ENCODE measurements around the gene MPZL1. TPM values are rescaled to one million over a fixed set of nuclear protein-coding genes. Genes with fewer than 3 reads are reported as not detected.

MPZL1 gene
- total RNA-seq, 4 donors from 2014 or later = 37.1 to 52.3 (median 39.9) TPM

- H3K4me1 ChIP-seq = peaks cover 68% of the 10 kb centered on the region
- WGBS = 83% methylated on average over 1 of the region's 1 CpG
- no peaks in the 10 kb centered on the region for H3K27me3 ChIP-seq
- H3K4me3 ChIP-seq = no peak overlapping the region
- TF ChIP-seq CTCF (IDR thresholded peaks at IDR 0.05) = no peak
- TF ChIP-seq EP300 (IDR thresholded peaks at IDR 0.05) = no peak
- no peak for TF ChIP-seq POLR2A (IDR thresholded peaks at IDR 0.05)
- no peak for TF ChIP-seq POLR2AphosphoS5 (IDR thresholded peaks at IDR 0.05)
- H3K27ac ChIP-seq = no peak overlapping the region
- no peaks in the 10 kb centered on the region for H3K9me3 ChIP-seq
- peaks cover 5% of the 10 kb centered on the region for H3K36me3 ChIP-seq
- DNase-seq (ENCODE audit: low spot score in 2 of 2) = no peak
These were observed 72.3 kb downstream of the MPZL1 start for GRCh38 chr1:167794043-167794442.

GRCh38 chr1:167795810-167796740, 74.3 kb downstream of the MPZL1 start:
- DNase-seq (ENCODE audit: low spot score in 2 of 2) = no peak
- Histone ChIP-seq H3K4me3 (no peak overlapping the region), H3K9me3 (no peaks in the 10 kb centered on the region), H3K4me1 (peaks cover 62% of the 10 kb centered on the region), H3K27ac (peak overlapping the region; percentile 69), H3K27me3 (no peaks in the 10 kb centered on the region), H3K36me3 (no peaks in the 10 kb centered on the region)
- no peak for TF ChIP-seq CTCF (IDR thresholded peaks at IDR 0.05)
- WGBS = 66% methylated on average over 10 of the region's 10 CpGs

DNA sequence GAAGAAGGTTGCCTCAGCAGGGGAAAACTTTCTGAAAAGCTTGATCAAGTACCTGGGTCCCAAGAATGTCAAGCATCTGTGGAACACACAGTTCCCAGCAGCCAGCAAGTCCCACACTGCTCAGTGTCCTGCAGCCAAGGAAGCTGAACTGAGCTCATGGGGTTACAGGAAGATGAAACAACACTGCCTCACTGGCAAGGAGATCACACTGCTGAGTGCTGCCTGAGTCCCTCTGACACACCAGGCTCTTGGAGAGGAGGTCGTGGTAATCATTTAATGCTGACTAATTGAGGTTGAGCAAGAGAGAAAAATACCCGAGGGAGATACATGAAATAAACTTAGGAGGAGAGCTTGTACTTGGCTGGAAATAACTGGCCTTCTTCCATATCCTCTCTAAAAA, 75.2 kb downstream of the MPZL1 start:
- no peaks in the 10 kb centered on the region for H3K9me3 ChIP-seq
- no peaks in the 10 kb centered on the region for H3K36me3 ChIP-seq
- TF ChIP-seq POLR2AphosphoS5 (IDR thresholded peaks at IDR 0.05) (peak in 2 of 3 donors; percentile 61 to 93), CTCF (IDR thresholded peaks at IDR 0.05) (no peak)
- no peak overlapping the region for H3K4me3 ChIP-seq
- H3K27me3 ChIP-seq = no peaks in the 10 kb centered on the region
- peak overlapping the region; percentile 69 for H3K27ac ChIP-seq
- peaks cover 56% of the 10 kb centered on the region for H3K4me1 ChIP-seq
- 5% methylated on average over 2 of the region's 2 CpGs for WGBS
- DNase-seq (ENCODE audit: low spot score in 2 of 2) = peak; percentile 83 to 84

- Histone ChIP-seq H3K27me3 (no peaks in the 10 kb centered on the region), H3K4me1 (peaks cover 61% of the 10 kb centered on the region), H3K27ac (no peak overlapping the region), H3K36me3 (no peaks in the 10 kb centered on the region), H3K4me3 (no peak overlapping the region), H3K9me3 (no peaks in the 10 kb centered on the region)
- WGBS = 81% methylated on average over 4 of the region's 4 CpGs
- DNase-seq (ENCODE audit: low spot score in 2 of 2) = no peak
- TF ChIP-seq POLR2AphosphoS5 (IDR thresholded peaks at IDR 0.05) (no peak), POLR2A (IDR thresholded peaks at IDR 0.05) (no peak), CTCF (IDR thresholded peaks at IDR 0.05) (no peak), EP300 (IDR thresholded peaks at IDR 0.05) (no peak)
These were observed 77.2 kb downstream of the MPZL1 start for GRCh38 chr1:167798952-167799351.

DNA sequence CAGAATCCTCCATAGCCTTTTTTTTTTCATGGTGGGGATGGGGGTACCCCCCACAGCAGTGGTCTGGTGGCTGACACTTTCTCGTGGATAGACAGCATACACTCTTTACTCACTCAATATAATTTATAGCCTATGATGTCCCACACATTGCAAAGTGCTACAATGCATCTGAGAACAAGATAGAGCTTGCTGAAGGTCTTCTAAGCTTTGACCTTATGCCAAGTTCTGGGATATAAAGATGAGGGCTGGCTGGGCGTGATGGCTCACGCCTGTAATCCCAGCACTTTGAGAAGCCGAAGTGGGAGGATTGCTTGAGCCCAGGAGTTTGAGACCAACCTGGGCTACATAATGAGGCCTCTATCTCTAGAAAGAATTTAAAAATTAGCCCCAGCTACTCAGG, 78.0 kb downstream of the MPZL1 start:
- Histone ChIP-seq H3K27ac (no peak overlapping the region), H3K9me3 (no peaks in the 10 kb centered on the region), H3K36me3 (no peaks in the 10 kb centered on the region), H3K4me1 (peaks cover 63% of the 10 kb centered on the region), H3K27me3 (no peaks in the 10 kb centered on the region), H3K4me3 (no peak overlapping the region)
- no peak for DNase-seq (ENCODE audit: low spot score in 2 of 2)
- WGBS = 51% methylated on average over 4 of the region's 4 CpGs
- TF ChIP-seq POLR2AphosphoS5 (IDR thresholded peaks at IDR 0.05) = no peak
